Muscle layer of duodenum (tissue), 2 donors: ENCODE measurements around the gene OR2G6.
"Not testable (repeated sequence)": the region's sequence is repeated elsewhere in the genome, so short reads cannot be mapped to it uniquely, and the experiment has no call there.

Source experiments
- H3K27ac ChIP-seq: one replicate; pipeline ENCODE4 v1.7.0; 2013; ENCODE audit warnings: mild to moderate bottlenecking, low read length
- H3K27me3 ChIP-seq: one replicate; pipeline ENCODE4 v1.7.0; 2013; ENCODE audit warnings: low read depth, mild to moderate bottlenecking, control low read depth, low read length
- H3K36me3 ChIP-seq, 2 donors: one replicate each; pipeline ENCODE4 v1.7.0; 2013; ENCODE audit warnings: low read length in 2 of 2, control low read depth in 1 of 2, mild to moderate bottlenecking in 1 of 2; ENCODE audit not compliant: insufficient read depth in 2 of 2, control insufficient read depth in 1 of 2
- H3K4me1 ChIP-seq, 2 donors: one replicate each; pipeline ENCODE4 v1.7.0; 2013; ENCODE audit warnings: low read length in 2 of 2, mild to moderate bottlenecking in 2 of 2, control low read depth in 1 of 2, moderate library complexity in 1 of 2; ENCODE audit not compliant: insufficient read depth in 2 of 2, control insufficient read depth in 1 of 2
- H3K4me3 ChIP-seq, 2 donors: one replicate each; pipeline ENCODE4 v1.7.0; 2013; ENCODE audit warnings: low read length in 2 of 2, low read depth in 1 of 2, mild to moderate bottlenecking in 1 of 2
- H3K9me3 ChIP-seq, 2 donors: one replicate each; pipeline ENCODE4 v1.7.0; 2013; ENCODE audit warnings: low read length in 2 of 2, control low read depth in 1 of 2, mild to moderate bottlenecking in 1 of 2; ENCODE audit not compliant: control insufficient read depth in 1 of 2
- donor health status: healthy.

OR2G6 gene

GRCh38 chr1:248507773-248508172, at the start of gene OR2G6:
TSS of gene OR2G6 (plus strand) at chr1:248508073. CDS start at chr1:248521647, 13,574 bp downstream.
- not testable (repeated sequence) for H3K36me3 ChIP-seq, H3K27me3 ChIP-seq, H3K9me3 ChIP-seq, H3K27ac ChIP-seq, H3K4me3 ChIP-seq, H3K4me1 ChIP-seq

- H3K4me1 ChIP-seq, H3K27me3 ChIP-seq, H3K4me3 ChIP-seq, H3K36me3 ChIP-seq, H3K9me3 ChIP-seq, H3K27ac ChIP-seq: not testable (repeated sequence)
These were observed 48.8 kb upstream of the OR2G6 start for GRCh38 chr1:248459117-248459516.

GRCh38 chr1:248471154-248471553, 36.7 kb upstream of the OR2G6 start:
- Histone ChIP-seq H3K36me3 (no peaks in the 10 kb centered on the region), H3K27me3 (no peaks in the 10 kb centered on the region), H3K4me3 (no peak overlapping the region), H3K27ac (no peak overlapping the region), H3K4me1 (no peaks in the 10 kb centered on the region), H3K9me3 (no peaks in the 10 kb centered on the region)

- H3K36me3 ChIP-seq, H3K27me3 ChIP-seq, H3K9me3 ChIP-seq, H3K4me3 ChIP-seq, H3K4me1 ChIP-seq, H3K27ac ChIP-seq: not testable (repeated sequence)
These were observed 35.8 kb upstream of the OR2G6 start for GRCh38 chr1:248472111-248472510.

- H3K4me1 ChIP-seq, H3K4me3 ChIP-seq, H3K27ac ChIP-seq: not testable (repeated sequence)
These were observed 34.8 kb upstream of the OR2G6 start, which contains the start of gene OR2T3 for GRCh38 chr1:248473051-248473450. TSS of gene OR2T3 (plus strand) at chr1:248473351. CDS start at chr1:248473351, 0 bp downstream.

GRCh38 chr1:248475660-248476059, 32.2 kb upstream of the OR2G6 start:
- not testable (repeated sequence) for H3K4me1 ChIP-seq, H3K36me3 ChIP-seq, H3K4me3 ChIP-seq, H3K9me3 ChIP-seq, H3K27me3 ChIP-seq, H3K27ac ChIP-seq

More at GRCh38 chr1:248473051-248473450, 34.8 kb upstream of the OR2G6 start, which contains the start of gene OR2T3:
- not testable (repeated sequence) for H3K9me3 ChIP-seq, H3K36me3 ChIP-seq, H3K27me3 ChIP-seq

GRCh38 chr1:248481686-248482579, 25.9 kb upstream of the OR2G6 start:
- not testable (repeated sequence) for H3K27ac ChIP-seq, H3K4me1 ChIP-seq, H3K4me3 ChIP-seq, H3K36me3 ChIP-seq, H3K9me3 ChIP-seq, H3K27me3 ChIP-seq

- H3K9me3 ChIP-seq, H3K27ac ChIP-seq, H3K4me3 ChIP-seq, H3K36me3 ChIP-seq, H3K4me1 ChIP-seq, H3K27me3 ChIP-seq: not testable (repeated sequence)
These were observed 19.6 kb upstream of the OR2G6 start, which contains the start of gene OR2T5 for GRCh38 chr1:248488289-248488688. TSS of gene OR2T5 (plus strand) at chr1:248488589. CDS start at chr1:248488589, 0 bp downstream.

GRCh38 chr1:248496661-248497060, 11.2 kb upstream of the OR2G6 start:
- H3K27ac ChIP-seq, result not testable (repeated sequence)

GRCh38 chr1:248500305-248501035, 7.4 kb upstream of the OR2G6 start:
- H3K36me3 ChIP-seq, H3K27me3 ChIP-seq, H3K4me1 ChIP-seq, H3K9me3 ChIP-seq, H3K27ac ChIP-seq, H3K4me3 ChIP-seq: not testable (repeated sequence)

More at GRCh38 chr1:248496661-248497060, 11.2 kb upstream of the OR2G6 start:
- not testable (repeated sequence) for H3K36me3 ChIP-seq, H3K4me1 ChIP-seq, H3K27me3 ChIP-seq, H3K9me3 ChIP-seq, H3K4me3 ChIP-seq

- H3K9me3 ChIP-seq, H3K4me3 ChIP-seq, H3K4me1 ChIP-seq, H3K36me3 ChIP-seq, H3K27me3 ChIP-seq, H3K27ac ChIP-seq: not testable (repeated sequence)
These were observed 2.3 kb downstream of the OR2G6 start for GRCh38 chr1:248510217-248510616.
